B cell (primary cell): ENCODE results near the gene FAM20C.

Source experiments
- EZH2 ChIP-seq: IDR thresholded peaks from 2 replicates; pipeline ENCODE4 v1.6.1; 2012; ENCODE audit warnings: borderline replicate concordance, low read depth, mild to moderate bottlenecking, moderate library complexity, low read length; ENCODE audit not compliant: insufficient read depth, poor library complexity, severe bottlenecking
- TF ChIP-seq, protein P1 (sequence below): fragments of 200-600 bp; IDR thresholded peaks from one replicate; pipeline ENCODE4 v1.8.0; 2022; ENCODE audit warnings: antibody characterized with exemption, mild to moderate bottlenecking

DNA sequence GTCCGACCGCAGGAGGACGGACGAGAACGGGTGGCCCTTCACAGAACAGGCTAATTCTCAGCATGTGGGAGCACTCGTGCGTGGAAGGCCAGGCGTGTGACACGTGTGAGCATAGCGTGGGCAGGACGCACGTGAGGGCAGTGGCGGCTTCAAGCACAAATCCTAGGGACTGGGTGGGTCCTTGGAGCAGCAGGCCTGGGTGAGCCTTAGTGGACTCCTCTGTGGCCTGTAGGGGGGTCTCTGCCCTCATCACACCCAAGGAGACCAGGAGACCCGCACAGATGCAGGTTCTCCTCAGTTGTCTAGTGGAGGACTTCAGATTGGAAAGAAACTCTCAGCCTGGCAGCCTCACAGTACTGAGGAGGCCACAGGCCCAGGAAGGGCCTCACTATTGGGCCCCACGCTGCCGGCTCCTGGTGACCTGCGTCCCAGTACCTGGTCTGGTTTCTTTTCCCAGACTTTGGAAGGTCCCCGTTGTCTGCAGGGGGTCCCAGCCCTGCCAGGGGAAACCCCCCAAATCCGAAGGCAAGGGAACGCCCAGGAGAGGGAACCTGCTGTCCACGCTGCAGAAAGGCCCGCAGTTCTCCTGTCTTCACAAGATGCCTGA lies 49.1 kb upstream of the FAM20C start:
- TF ChIP-seq, protein P1, sequence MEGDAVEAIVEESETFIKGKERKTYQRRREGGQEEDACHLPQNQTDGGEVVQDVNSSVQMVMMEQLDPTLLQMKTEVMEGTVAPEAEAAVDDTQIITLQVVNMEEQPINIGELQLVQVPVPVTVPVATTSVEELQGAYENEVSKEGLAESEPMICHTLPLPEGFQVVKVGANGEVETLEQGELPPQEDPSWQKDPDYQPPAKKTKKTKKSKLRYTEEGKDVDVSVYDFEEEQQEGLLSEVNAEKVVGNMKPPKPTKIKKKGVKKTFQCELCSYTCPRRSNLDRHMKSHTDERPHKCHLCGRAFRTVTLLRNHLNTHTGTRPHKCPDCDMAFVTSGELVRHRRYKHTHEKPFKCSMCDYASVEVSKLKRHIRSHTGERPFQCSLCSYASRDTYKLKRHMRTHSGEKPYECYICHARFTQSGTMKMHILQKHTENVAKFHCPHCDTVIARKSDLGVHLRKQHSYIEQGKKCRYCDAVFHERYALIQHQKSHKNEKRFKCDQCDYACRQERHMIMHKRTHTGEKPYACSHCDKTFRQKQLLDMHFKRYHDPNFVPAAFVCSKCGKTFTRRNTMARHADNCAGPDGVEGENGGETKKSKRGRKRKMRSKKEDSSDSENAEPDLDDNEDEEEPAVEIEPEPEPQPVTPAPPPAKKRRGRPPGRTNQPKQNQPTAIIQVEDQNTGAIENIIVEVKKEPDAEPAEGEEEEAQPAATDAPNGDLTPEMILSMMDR = no peak
- no peak for TF ChIP-seq EZH2
